Colon (tissue), 2 donors: ENCODE measurements around the gene CUZD1.

Experiments used
- FAIRE-seq: peaks from 2 replicates; lab custom pipeline; 2012; peaks lifted over from hg19 to GRCh38; lab: Jason Lieb, UNC
- donor health status: control.
- donor health status: control.

The CUZD1 gene

GRCh38 chr10:122815458-122815857, 30.2 kb downstream of the CUZD1 start:
- no peak for FAIRE-seq

GRCh38 chr10:122814493-122814892, 31.2 kb downstream of the CUZD1 start:
- FAIRE-seq: no peak

GRCh38 chr10:122812751-122813150, 32.9 kb downstream of the CUZD1 start:
- no peak for FAIRE-seq

GRCh38 chr10:122802282-122802681, 43.4 kb downstream of the CUZD1 start:
- no peak for FAIRE-seq

GRCh38 chr10:122798704-122799231, 46.9 kb downstream of the CUZD1 start:
- no peak for FAIRE-seq

GRCh38 chr10:122796796-122797195, 48.9 kb downstream of the CUZD1 start:
- FAIRE-seq: no peak

GRCh38 chr10:122795924-122796323, 49.7 kb downstream of the CUZD1 start:
- no peak for FAIRE-seq

GRCh38 chr10:122786269-122786668, 59.4 kb downstream of the CUZD1 start:
- FAIRE-seq: no peak

GRCh38 chr10:122782911-122783310, 62.7 kb downstream of the CUZD1 start:
- FAIRE-seq: no peak
